HepG2 (cell line): ENCODE results near the gene EPB42. TPM values are rescaled to one million over a fixed set of nuclear protein-coding genes. Genes with fewer than 3 reads are reported as not detected.

Source experiments
- ATAC-seq: fragments of 200-7000 bp; cut with Tn5 transposase; 3 replicates; pipeline ENCODE4 v1.9.1; 2020; ENCODE audit warnings: mild to moderate bottlenecking, moderate library complexity
- BruUV-seq: library from RNA; stranded (reverse); fragments of 400-500 nt; replicated peaks from 2 replicates; lab custom pipeline; 2021; lab: Mats Ljungman, UMichigan
- CTCF ChIA-PET: fragments of 300-600 bp; formaldehyde crosslinking; extraction: SDS; loops from one replicate; lab custom pipeline; 2021; ENCODE audit warnings: low total read pairs, inconsistent platforms, low intra/inter-chr PET ratio; lab: Yijun Ruan, JAX
- POLR2A ChIA-PET: fragments of 350-600 bp; sonication (Branson Sonifier 250); formaldehyde crosslinking; loops from one replicate; lab custom pipeline; 2020; ENCODE audit warnings: antibody characterized with exemption, inconsistent platforms; lab: Yijun Ruan, JAX
- DNase-seq: peaks from one replicate; pipeline ENCODE4 v3.0.0-alpha.2; 2015; ENCODE audit warnings: low spot score
- FAIRE-seq: peaks from 3 replicates; lab custom pipeline; 2011; peaks lifted over from hg19 to GRCh38; lab: Jason Lieb, UNC
- H2AFZ ChIP-seq: one replicate; pipeline ENCODE4 v1.6.1; 2011; ENCODE audit warnings: low read length, inconsistent platforms
- H3K27ac ChIP-seq: fragments of 300-600 bp; 3 replicates; pipeline ENCODE4 v1.8.0; 2011; ENCODE audit warnings: mixed run types, mild to moderate bottlenecking, mixed read lengths, low read length, inconsistent platforms; ENCODE audit not compliant: insufficient read depth; ENCODE audit errors: extremely low read length
- H3K27me3 ChIP-seq, 2 experiments: fragments of 200-600 bp in 1 of 2; 2 replicates in 1 of 2; 3 replicates in 1 of 2; pipeline versions ENCODE4 v1.6.0 to v1.8.0; 2011; ENCODE audit warnings: low read length in 2 of 2, mild to moderate bottlenecking in 2 of 2, moderate library complexity in 2 of 2, inconsistent platforms in 1 of 2; ENCODE audit not compliant: insufficient read depth in 2 of 2, control insufficient read depth in 1 of 2
- H3K36me3 ChIP-seq, 2 experiments: fragments of 200-600 bp in 1 of 2; replicated peaks in 1 of 2; 2 replicates in 1 of 2; 3 replicates in 1 of 2; pipeline versions ENCODE4 v1.5.1 to v1.8.0; 2011; ENCODE audit warnings: low read length in 2 of 2, inconsistent platforms in 1 of 2; ENCODE audit not compliant: insufficient read depth in 2 of 2, control insufficient read depth in 1 of 2
- H3K4me1 ChIP-seq: 2 replicates; pipeline ENCODE4 v1.5.1; 2012; ENCODE audit warnings: low read length, inconsistent platforms; ENCODE audit not compliant: insufficient read depth
- H3K4me2 ChIP-seq: 2 replicates; pipeline ENCODE4 v1.6.0; 2011; ENCODE audit warnings: low read depth, low read length, inconsistent platforms
- H3K4me3 ChIP-seq, 3 experiments: fragments of 200-600 bp in 1 of 3; sonication (generic), shearing (Covaris generic) in 1 of 3; replicated peaks in 1 of 3; 2 replicates each; pipeline ENCODE4 v1.5.1; 2011 to 2016; ENCODE audit warnings: low read length in 3 of 3, inconsistent platforms in 2 of 3, low read depth in 2 of 3, mild to moderate bottlenecking in 2 of 3, control low read depth in 1 of 3, mixed read lengths in 1 of 3; ENCODE audit not compliant: insufficient read depth in 1 of 3
- H3K79me2 ChIP-seq: one replicate; pipeline ENCODE4 v1.6.1; 2011; ENCODE audit warnings: low read length, inconsistent platforms; ENCODE audit not compliant: insufficient read depth
- H3K9ac ChIP-seq: 2 replicates; pipeline ENCODE4 v1.6.0; 2011; ENCODE audit warnings: mild to moderate bottlenecking, low read depth, low read length, inconsistent platforms; ENCODE audit not compliant: insufficient read depth
- H3K9me3 ChIP-seq: 2 replicates; pipeline ENCODE4 v1.5.1; 2012; ENCODE audit warnings: mild to moderate bottlenecking, low read length
- H4K20me1 ChIP-seq: 2 replicates; pipeline ENCODE4 v1.6.0; 2011; ENCODE audit warnings: inconsistent platforms, mild to moderate bottlenecking, low read length, moderate library complexity; ENCODE audit not compliant: insufficient read depth
- CCDC6 ChIP-seq: sonication (generic); formaldehyde crosslinking; IDR thresholded peaks from 2 replicates; pipeline ENCODE4 v1.8.1; 2022; ENCODE audit warnings: mild to moderate bottlenecking, missing genetic modification reagents, moderate library complexity
- FOSL2 ChIP-seq: sonication (generic); formaldehyde crosslinking; IDR thresholded peaks from 2 replicates; pipeline ENCODE4 v1.4.0; 2020; ENCODE audit warnings: missing genetic modification reagents
- GZF1 ChIP-seq: sonication (generic); formaldehyde crosslinking; IDR thresholded peaks from 2 replicates; pipeline ENCODE4 v1.5.1; 2020; ENCODE audit warnings: mild to moderate bottlenecking, missing genetic modification reagents
- HNF1B ChIP-seq: sonication (generic); formaldehyde crosslinking; IDR thresholded peaks from 2 replicates; pipeline ENCODE4 v1.5.1; 2020; ENCODE audit warnings: mild to moderate bottlenecking, moderate library complexity, missing genetic modification reagents
- KDM2A ChIP-seq: sonication (generic); formaldehyde crosslinking; IDR thresholded peaks from 2 replicates; pipeline ENCODE4 v1.4.0; 2020; ENCODE audit warnings: low read depth, missing genetic modification reagents, borderline replicate concordance
- MLLT10 ChIP-seq: sonication (generic); formaldehyde crosslinking; IDR thresholded peaks from 2 replicates; pipeline ENCODE4 v1.4.0; 2020; ENCODE audit warnings: missing genetic modification reagents
- MZF1 ChIP-seq: sonication (generic); formaldehyde crosslinking; IDR thresholded peaks from 2 replicates; pipeline ENCODE4 v1.8.1; 2023; ENCODE audit warnings: mild to moderate bottlenecking, missing genetic modification reagents, borderline replicate concordance
- NR2F6 ChIP-seq, 2 experiments: IDR thresholded peaks; 2 replicates each; pipeline ENCODE4 v1.6.1; 2016; ENCODE audit warnings: antibody characterized with exemption in 1 of 2, mild to moderate bottlenecking in 1 of 2
- SALL1 ChIP-seq: sonication (generic); formaldehyde crosslinking; IDR thresholded peaks from 2 replicates; pipeline ENCODE4 v1.8.0; 2022; ENCODE audit warnings: mild to moderate bottlenecking, missing genetic modification reagents
- SMARCE1 ChIP-seq: fragments of 450-650 bp; IDR thresholded peaks from 2 replicates; pipeline ENCODE4 v1.6.1; 2017; ENCODE audit warnings: borderline replicate concordance
- SMC3 ChIP-seq: IDR thresholded peaks from 2 replicates; pipeline ENCODE4 v1.6.1; 2011; ENCODE audit warnings: low read length, improper control_type of control experiment
- SPEN ChIP-seq: sonication (generic); formaldehyde crosslinking; IDR thresholded peaks from 2 replicates; pipeline ENCODE4 v1.5.1; 2020; ENCODE audit warnings: low read depth, mild to moderate bottlenecking, missing genetic modification reagents
- STAG1 ChIP-seq: sonication (generic); formaldehyde crosslinking; IDR thresholded peaks from 2 replicates; pipeline ENCODE4 v1.4.0; 2020; ENCODE audit warnings: missing genetic modification reagents
- TCF7L2 ChIP-seq: IDR thresholded peaks from 2 replicates; pipeline ENCODE4 v1.6.1; 2011; ENCODE audit warnings: mild to moderate bottlenecking, low read depth, low read length, moderate library complexity
- ZNF547 ChIP-seq: sonication (generic); formaldehyde crosslinking; IDR thresholded peaks from 2 replicates; pipeline ENCODE4 v1.5.1; 2020; ENCODE audit warnings: mild to moderate bottlenecking, missing genetic modification reagents
- ZNF761 ChIP-seq: sonication (generic); formaldehyde crosslinking; conservative IDR thresholded peaks from 2 replicates; pipeline ENCODE4 v1.4.0; 2020; ENCODE audit warnings: mild to moderate bottlenecking, missing genetic modification reagents
- WGBS: methylation state at CpG from one replicate; pipeline ENCODE4 v1.1.6; 2017; ENCODE audit warnings: low lambda C conversion rate; 5-methylcytosine and 5-hydroxymethylcytosine counted together
- in situ Hi-C: cut with HindIII; loops from 2 replicates; pipeline ENCODE4 v1.10.0; 2017; ENCODE audit warnings: low pct_unique_long_range_greater_than_20kb; ENCODE audit not compliant: extremely low pct_ligation_motif_present
- intact Hi-C: fragments of 100-400 bp; cut with micrococcal nuclease; formaldehyde crosslinking; loops from one replicate; pipeline ENCODE4 v1.10.0; 2022; ENCODE audit not compliant: unreplicated experiment
- polyA plus RNA-seq, 8 experiments: library from polyadenylated mRNA; depleted of rRNA in 3 of 8; stranded (reverse) in 7 of 8; unstranded in 1 of 8; fragments of >200 nt; fragmentation: Illumina TruSeq in 4 of 8; extraction: Trizol in 4 of 8; gene quantifications; 2 replicates each; pipeline versions ENCODE4 v1.2.1 to v1.2.3, GENCODE V29; 2011 to 2016; ENCODE audit warnings: low read depth in 4 of 8, missing spikeins in 1 of 8, mixed read lengths in 1 of 8; ENCODE audit not compliant: insufficient read depth in 1 of 8
- total RNA-seq, 5 experiments: library from RNA; depleted of rRNA; stranded (reverse); fragments of >200 nt; fragmentation: Illumina TruSeq; extraction: Trizol; gene quantifications; 2 replicates each; pipeline ENCODE4 v1.2.3, GENCODE V29; 2016; ENCODE audit warnings: low read depth in 1 of 5
- TF ChIP-seq, protein P1 (sequence below): sonication (generic); formaldehyde crosslinking; conservative IDR thresholded peaks from 2 replicates; pipeline ENCODE4 v1.4.0; 2020; ENCODE audit warnings: missing genetic modification reagents

EPB42 gene
- total and polyA plus RNA-seq, 2 of the 13 experiments (the other 11 are each of a cell fraction or from before 2014, with no cell fraction given) = not detected

GRCh38 chr15:43206054-43206453, 14.8 kb downstream of the EPB42 start (continued):
- no peak for TF ChIP-seq TCF7L2
- no peak for TF ChIP-seq SMARCE1
- TF ChIP-seq MLLT10 (CRISPR knock-in tag) = no peak
- TF ChIP-seq, protein P1, sequence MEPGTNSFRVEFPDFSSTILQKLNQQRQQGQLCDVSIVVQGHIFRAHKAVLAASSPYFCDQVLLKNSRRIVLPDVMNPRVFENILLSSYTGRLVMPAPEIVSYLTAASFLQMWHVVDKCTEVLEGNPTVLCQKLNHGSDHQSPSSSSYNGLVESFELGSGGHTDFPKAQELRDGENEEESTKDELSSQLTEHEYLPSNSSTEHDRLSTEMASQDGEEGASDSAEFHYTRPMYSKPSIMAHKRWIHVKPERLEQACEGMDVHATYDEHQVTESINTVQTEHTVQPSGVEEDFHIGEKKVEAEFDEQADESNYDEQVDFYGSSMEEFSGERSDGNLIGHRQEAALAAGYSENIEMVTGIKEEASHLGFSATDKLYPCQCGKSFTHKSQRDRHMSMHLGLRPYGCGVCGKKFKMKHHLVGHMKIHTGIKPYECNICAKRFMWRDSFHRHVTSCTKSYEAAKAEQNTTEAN (CRISPR knock-in tag) = no peak
- TF ChIP-seq ZNF761 = no peak
- no peak for TF ChIP-seq GZF1 (CRISPR knock-in tag)

- H3K4me2 ChIP-seq = peak overlapping the region; percentile 62
- WGBS = 7% methylated on average over 8 of the region's 8 CpGs
- POLR2A ChIA-PET = interaction anchor here (0.6 to 1.1 kb wide), 2 partner anchors 18 to 1993 kb away, joined by 3 to 4 read pairs; no protein-coding TSS in a partner anchor
- no peak overlapping the region for H2AFZ ChIP-seq
- H3K27me3 ChIP-seq = peaks cover 0 to 39% of the 10 kb centered on the region in 2 experiments; a peak in 2 of 5 replicates
- BruUV-seq = no TSS peak
- intact Hi-C loops (loop anchor here (1.0 to 5.0 kb wide), 2 partner anchors 17 to 502 kb away; no protein-coding TSS in a partner anchor), in situ Hi-C loops (loop anchor here (25.0 kb wide), 1 partner anchor 492 kb away; no protein-coding TSS in a partner anchor)
- ATAC-seq (peak; percentile 77), FAIRE-seq (peak; percentile 53), DNase-seq (peak; percentile 53)
- H3K4me1 ChIP-seq = peaks cover 6% of the 10 kb centered on the region
- no peaks in the 10 kb centered on the region for H3K9me3 ChIP-seq
- H3K27ac ChIP-seq = no peak overlapping the region
- H3K4me3 ChIP-seq = peak overlapping the region in 1 of 3 experiments; percentile 27; a peak in 1 of 6 replicates
- no peaks in the 10 kb centered on the region for H4K20me1 ChIP-seq
- H3K36me3 ChIP-seq = no peaks in the 10 kb centered on the region
- H3K9ac ChIP-seq = no peak overlapping the region
- no peaks in the 10 kb centered on the region for H3K79me2 ChIP-seq
- CTCF ChIA-PET = interaction anchor here (1.7 kb wide), 1 partner anchor 17 kb away, joined by 11 read pairs; no protein-coding TSS in a partner anchor
- 0 out of 2 replicates have a peak, but pooled peaks have one; percentile 30 for TF ChIP-seq CCDC6 (CRISPR knock-in tag)
- 0 out of 2 replicates have a peak, but pooled peaks have one; percentile 28 for TF ChIP-seq HNF1B (CRISPR knock-in tag)
- 0 out of 2 replicates have a peak, but pooled peaks have one; percentile 30 for TF ChIP-seq ZNF547 (CRISPR knock-in tag)
- TF ChIP-seq SPEN (CRISPR knock-in tag) = no peak
- TF ChIP-seq SMC3 = peak; percentile 64
- TF ChIP-seq KDM2A = peak; percentile 41; the same call in 1 of the 2 replicates
- no peak for TF ChIP-seq MZF1 (CRISPR knock-in tag)
- TF ChIP-seq NR2F6 (IDR thresholded peaks at IDR 0.05) = no peak
- TF ChIP-seq NR2F6 (CRISPR knock-in tag; IDR thresholded peaks at IDR 0.05) = no peak; the same call in 1 of the 2 replicates
- TF ChIP-seq STAG1 (CRISPR knock-in tag) = peak; percentile 63
- peak; percentile 15; the same call in 1 of the 2 replicates for TF ChIP-seq FOSL2 (CRISPR knock-in tag)
- peak; percentile 56; the same call in 1 of the 2 replicates for TF ChIP-seq SALL1 (CRISPR knock-in tag)
Measured at GRCh38 chr15:43204016-43204901, 16.6 kb downstream of the EPB42 start.
